H1 (cell line): ENCODE results near the gene CFAP58. TPM values are rescaled to one million over a fixed set of nuclear protein-coding genes. Genes with fewer than 3 reads are reported as not detected.

Experiments
- CTCF ChIA-PET: fragments of 300-600 bp; sonication (Branson Sonifier 250); formaldehyde crosslinking; loops from one replicate; lab custom pipeline; 2021; ENCODE audit not compliant: partially characterized antibody; lab: Charles Lee
- POLR2A ChIA-PET: fragments of 300-600 bp; sonication (Branson Sonifier 250); formaldehyde crosslinking; loops from one replicate; lab custom pipeline; 2021; ENCODE audit warnings: inconsistent platforms; ENCODE audit not compliant: partially characterized antibody; lab: Charles Lee
- DNase-seq, 2 experiments: peaks; one replicate each; pipeline versions ENCODE4 v3.0.0 to v3.0.0-alpha.2; 2010 to 2022; ENCODE audit warnings: low spot score in 2 of 2, low read depth in 1 of 2, mixed read lengths in 1 of 2
- FAIRE-seq: peaks from 2 replicates; lab custom pipeline; 2011; peaks lifted over from hg19 to GRCh38; lab: Jason Lieb, UNC
- H2AFZ ChIP-seq: 2 replicates; pipeline ENCODE4 v1.8.1; 2012; ENCODE audit warnings: low read length, inconsistent platforms
- H2AK5ac ChIP-seq: 2 replicates; pipeline ENCODE4 v1.6.1; 2013; ENCODE audit warnings: low read depth, low read length
- H2BK120ac ChIP-seq: replicated peaks from 2 replicates; pipeline ENCODE3; 2013; ENCODE audit warnings: low read depth, low read length, inconsistent platforms
- H2BK12ac ChIP-seq: 2 replicates; pipeline ENCODE4 v1.6.1; 2013; ENCODE audit warnings: low read depth, low read length
- H2BK15ac ChIP-seq: 2 replicates; pipeline ENCODE4 v1.6.1; 2013; ENCODE audit warnings: low read length
- H2BK20ac ChIP-seq: 2 replicates; pipeline ENCODE4 v1.6.1; 2013; ENCODE audit warnings: low read length
- H2BK5ac ChIP-seq: 2 replicates; pipeline ENCODE4 v1.6.1; 2013; ENCODE audit warnings: low read depth, low read length
- H3K14ac ChIP-seq: 2 replicates; pipeline ENCODE4 v1.6.1; 2013; ENCODE audit warnings: inconsistent platforms; ENCODE audit not compliant: insufficient read length
- H3K18ac ChIP-seq: 2 replicates; pipeline ENCODE4 v1.6.1; 2013; ENCODE audit warnings: low read length; ENCODE audit errors: extremely low read depth
- H3K23ac ChIP-seq: 2 replicates; pipeline ENCODE4 v1.6.1; 2013; ENCODE audit warnings: inconsistent platforms; ENCODE audit not compliant: insufficient read length
- H3K23me2 ChIP-seq: 2 replicates; pipeline ENCODE4 v1.6.1; 2013; ENCODE audit warnings: low read depth, low read length
- H3K27ac ChIP-seq: 2 replicates; pipeline ENCODE4 v1.6.1; 2011; ENCODE audit warnings: low read depth, low read length, inconsistent platforms
- H3K27me3 ChIP-seq, 4 experiments: replicated peaks in 1 of 4; 1 replicate in 1 of 4; 2 replicates in 3 of 4; pipeline versions ENCODE4 v1.6.1 to v1.8.1; 2011 to 2013; ENCODE audit warnings: low read length in 3 of 4, mild to moderate bottlenecking in 3 of 4, inconsistent platforms in 2 of 4, mixed read lengths in 2 of 4, moderate library complexity in 1 of 4; ENCODE audit not compliant: control insufficient read depth in 3 of 4, insufficient read depth in 3 of 4; ENCODE audit errors: extremely low read depth in 1 of 4
- H3K36me3 ChIP-seq, 4 experiments: 2 replicates each; pipeline versions ENCODE4 v1.6.1 to v1.8.1; 2011 to 2013; ENCODE audit warnings: mild to moderate bottlenecking in 4 of 4, low read length in 3 of 4, moderate library complexity in 2 of 4, control low read depth in 1 of 4, inconsistent platforms in 1 of 4; ENCODE audit not compliant: insufficient read depth in 4 of 4, control insufficient read depth in 2 of 4
- H3K4ac ChIP-seq: replicated peaks from 2 replicates; pipeline ENCODE3; 2013; ENCODE audit warnings: low read length, low read depth, mixed read lengths, inconsistent platforms; ENCODE audit not compliant: insufficient read length
- H3K4me1 ChIP-seq, 4 experiments: replicated peaks in 1 of 4; 1 replicate in 1 of 4; 2 replicates in 3 of 4; pipeline versions ENCODE4 v1.6.1 to v1.8.1; 2011 to 2013; ENCODE audit warnings: low read length in 3 of 4, inconsistent platforms in 2 of 4, mixed read lengths in 1 of 4; ENCODE audit not compliant: insufficient read depth in 4 of 4, control insufficient read depth in 3 of 4
- H3K4me2 ChIP-seq, 2 experiments: 2 replicates each; pipeline versions ENCODE4 v1.6.1 to v1.8.1; 2011 to 2013; ENCODE audit warnings: low read depth in 2 of 2, low read length in 2 of 2, control low read depth in 1 of 2, inconsistent platforms in 1 of 2, mild to moderate bottlenecking in 1 of 2; ENCODE audit not compliant: insufficient read depth in 1 of 2
- H3K4me3 ChIP-seq, 4 experiments: fragments of 200-600, 300-600 bp in 1 of 4; sonication (generic), shearing (Covaris generic), sonication (Bioruptor Twin) in 1 of 4; 2 replicates each; pipeline versions ENCODE4 v1.5.1 to v1.8.1; 2011 to 2016; ENCODE audit warnings: low read length in 4 of 4, low read depth in 3 of 4, control low read depth in 2 of 4, inconsistent platforms in 2 of 4, mild to moderate bottlenecking in 2 of 4, mixed read lengths in 1 of 4, moderate library complexity in 1 of 4; ENCODE audit not compliant: insufficient read depth in 2 of 4; ENCODE audit errors: extremely low read depth in 1 of 4
- H3K56ac ChIP-seq: replicated peaks from 2 replicates; pipeline ENCODE3; 2013; ENCODE audit warnings: low read depth, mild to moderate bottlenecking, mixed read lengths, low read length, inconsistent platforms; ENCODE audit not compliant: insufficient read length
- H3K79me1 ChIP-seq: 2 replicates; pipeline ENCODE4 v1.6.1; 2013; ENCODE audit warnings: low read depth, low read length, control low read depth
- H3K79me2 ChIP-seq, 2 experiments: 2 replicates each; pipeline versions ENCODE4 v1.6.1 to v1.8.1; 2012 to 2013; ENCODE audit warnings: low read length in 2 of 2, mild to moderate bottlenecking in 2 of 2, inconsistent platforms in 1 of 2; ENCODE audit not compliant: insufficient read depth in 2 of 2, control insufficient read depth in 1 of 2
- H3K9ac ChIP-seq, 4 experiments: replicated peaks in 1 of 4; 1 replicate in 1 of 4; 2 replicates in 3 of 4; pipeline versions ENCODE4 v1.6.1 to v1.8.1; 2011 to 2013; ENCODE audit warnings: low read depth in 3 of 4, low read length in 3 of 4, control low read depth in 2 of 4, mild to moderate bottlenecking in 2 of 4, moderate library complexity in 2 of 4, inconsistent platforms in 1 of 4; ENCODE audit errors: extremely low read depth in 1 of 4
- H3K9me3 ChIP-seq, 2 experiments: 2 replicates each; pipeline versions ENCODE4 v1.6.1 to v1.8.1; 2012 to 2013; ENCODE audit warnings: mild to moderate bottlenecking in 2 of 2, moderate library complexity in 2 of 2, control low read depth in 1 of 2, inconsistent platforms in 1 of 2, low read depth in 1 of 2, low read length in 1 of 2, mixed read lengths in 1 of 2; ENCODE audit not compliant: insufficient read depth in 2 of 2
- H4K20me1 ChIP-seq, 2 experiments: replicated peaks in 1 of 2; 2 replicates each; pipeline versions ENCODE3 to v1.8.1; 2011 to 2013; ENCODE audit warnings: inconsistent platforms in 2 of 2, low read length in 2 of 2, mild to moderate bottlenecking in 1 of 2; ENCODE audit not compliant: insufficient read depth in 2 of 2, control insufficient read depth in 1 of 2
- H4K5ac ChIP-seq: 2 replicates; pipeline ENCODE4 v1.6.1; 2013; ENCODE audit warnings: low read length, low read depth, mixed read lengths, inconsistent platforms; ENCODE audit not compliant: insufficient read length
- H4K8ac ChIP-seq: 2 replicates; pipeline ENCODE4 v1.8.0; 2013; ENCODE audit warnings: mild to moderate bottlenecking, moderate library complexity, low read length, inconsistent platforms; ENCODE audit not compliant: insufficient read depth; ENCODE audit errors: extremely low read depth
- H4K91ac ChIP-seq: replicated peaks from 2 replicates; pipeline ENCODE3; 2013; ENCODE audit warnings: low read length, mixed read lengths, inconsistent platforms; ENCODE audit not compliant: insufficient read length
- BACH1 ChIP-seq: IDR thresholded peaks from 2 replicates; pipeline ENCODE4 v1.6.1; 2012; ENCODE audit warnings: low read length, improper control_type of control experiment
- BCL11A ChIP-seq, 2 experiments: IDR thresholded peaks; one replicate each; pipeline ENCODE4 v1.6.1; 2011; ENCODE audit warnings: low read depth in 2 of 2, low read length in 2 of 2, mild to moderate bottlenecking in 2 of 2
- GTF2F1 ChIP-seq: IDR thresholded peaks from 2 replicates; pipeline ENCODE4 v1.6.1; 2012; ENCODE audit warnings: low read depth, low read length, improper control_type of control experiment, borderline replicate concordance
- KDM1A ChIP-seq: fragments of 200-600, 300-600 bp; sonication (generic); IDR thresholded peaks from 2 replicates; pipeline ENCODE4 v1.7.1; 2016; ENCODE audit warnings: mild to moderate bottlenecking, low read length, borderline replicate concordance
- MAFK ChIP-seq: IDR thresholded peaks from 2 replicates; pipeline ENCODE4 v1.6.1; 2012; ENCODE audit warnings: low read depth, mild to moderate bottlenecking, improper control_type of control experiment, low read length
- POLR2A ChIP-seq, 2 experiments: IDR thresholded peaks; 1 replicate in 1 of 2; 2 replicates in 1 of 2; pipeline ENCODE4 v1.6.1; 2011; ENCODE audit warnings: low read depth in 2 of 2, low read length in 2 of 2, mild to moderate bottlenecking in 2 of 2; ENCODE audit errors: control extremely low read depth in 1 of 2
- RFX5 ChIP-seq: IDR thresholded peaks from 2 replicates; pipeline ENCODE4 v1.6.1; 2011; ENCODE audit warnings: low read depth, low read length, improper control_type of control experiment, borderline replicate concordance
- TAF1 ChIP-seq: IDR thresholded peaks from 2 replicates; pipeline ENCODE4 v1.6.1; 2011; ENCODE audit warnings: mild to moderate bottlenecking, low read depth, low read length
- YY1 ChIP-seq: IDR thresholded peaks from 2 replicates; pipeline ENCODE4 v1.6.1; 2011; ENCODE audit warnings: low read depth, mild to moderate bottlenecking, low read length
- WGBS, 2 experiments: shearing (Covaris generic) in 1 of 2; methylation state at CpG; one replicate each; pipeline versions ENCODE4 v1.1.6 to v1.1.7; 2013 to 2015; ENCODE audit warnings: low lambda C conversion rate in 2 of 2, mixed read lengths in 2 of 2, inconsistent platforms in 1 of 2, low coverage in 1 of 2, missing lambda C conversion rate in 1 of 2; ENCODE audit not compliant: insufficient replicate concordance in 2 of 2, insufficient coverage in 1 of 2, insufficient read length in 1 of 2; ENCODE audit errors: extremely low coverage in 1 of 2, missing lambda C conversion rate in 1 of 2; 5-methylcytosine and 5-hydroxymethylcytosine counted together
- polyA plus RNA-seq, 7 experiments: library from polyadenylated mRNA; depleted of rRNA in 3 of 7; stranded (reverse) in 5 of 7; unstranded in 2 of 7; fragments of >200 nt in 5 of 7; fragments of 200-250 nt in 2 of 7; gene quantifications; 1 replicate in 5 of 7; 2 replicates in 1 of 7; 4 replicates in 1 of 7; pipeline versions ENCODE4 v1.2.1 to v1.2.3, GENCODE V29; 2011 to 2013; ENCODE audit warnings: missing spikeins in 2 of 7, mixed read lengths in 2 of 7
- total RNA-seq: library from RNA; stranded (reverse); fragmentation: NEBNext Ultra II Directional; extraction: Animal tissue kit (Norgen Biotek cat#: 25700); gene quantifications from 2 replicates; pipeline ENCODE4 v1.2.1, GENCODE V29; 2021
- TF ChIP-seq, protein P1 (sequence below): IDR thresholded peaks from 2 replicates; pipeline ENCODE4 v1.6.1; 2011; ENCODE audit warnings: low read length, improper control_type of control experiment

CFAP58 gene
- total and polyA plus RNA-seq, 2 of the 8 experiments (the other 6 are each of a cell fraction or from before 2014, with no cell fraction given): 0.32 to 0.71 TPM

DNA sequence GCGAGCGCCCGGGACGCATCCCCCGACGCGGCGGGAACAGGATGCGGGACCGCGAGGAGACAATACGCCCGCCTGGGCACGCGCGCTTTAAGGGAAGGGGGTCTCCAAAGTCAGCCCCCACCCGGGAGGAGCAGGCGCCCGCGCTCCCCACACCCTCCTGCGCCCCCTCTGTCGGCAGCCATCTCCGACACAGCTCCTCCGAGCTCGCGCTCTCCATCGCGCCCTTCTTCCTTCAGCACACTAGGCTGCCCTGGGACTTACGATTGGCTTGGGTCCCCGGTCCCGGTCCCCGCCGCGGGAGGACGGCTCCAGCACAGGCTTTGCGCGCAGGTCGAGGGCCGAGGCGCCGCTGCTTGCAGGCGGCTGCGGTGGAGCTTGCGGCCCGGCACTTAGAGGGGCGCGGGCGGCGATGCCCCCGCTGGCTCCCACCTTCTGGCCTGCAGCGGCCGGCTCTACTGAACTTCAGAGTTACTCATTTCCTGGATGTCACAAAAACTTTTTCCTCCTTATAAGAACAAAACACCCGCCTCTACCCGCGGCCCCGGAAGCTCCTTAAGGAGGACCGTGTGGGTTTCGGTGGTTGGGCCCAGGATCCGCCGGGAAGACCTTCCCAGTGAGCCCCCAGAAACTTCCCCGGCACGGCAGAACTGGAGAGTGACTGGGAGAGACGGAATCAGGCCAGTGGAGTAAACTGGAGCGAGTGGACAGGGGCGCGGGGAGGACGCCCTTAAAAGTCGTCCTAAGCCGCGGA, 15.5 kb upstream of the CFAP58 start, which contains the start of gene ITPRIP:
Gene ITPRIP (minus strand): TSS at position 481 of the 751 bp plus-strand sequence. CDS start 22,414 bp downstream, outside the sequence.
- ChIA-PET CTCF (interaction anchor here (0.7 to 7.3 kb wide), 14 partner anchors 8 to 276 kb away, joined by 3 to 86 read pairs (median 6); partner anchors contain the start of gene CFAP58), POLR2A (interaction anchor here (0.7 to 4.2 kb wide), 18 partner anchors 9 to 355 kb away, joined by 3 to 37 read pairs (median 4); partner anchors contain the start of gene GSTO1)
- Histone ChIP-seq H2BK12ac (peak within 1 kb of the TSS; percentile 94), H3K79me2 (peaks cover 19 to 46% of the 10 kb centered on the region in 2 experiments), H3K79me1 (peaks cover 15% of the 10 kb centered on the region), H3K9me3 (no peaks in the 10 kb centered on the region), H2AFZ (peak within 1 kb of the TSS; percentile 45; the same call in 1 of the 2 replicates), H3K4me3 (peak within 1 kb of the TSS; percentile 73 to 90 (median 80)), H2BK20ac (0 out of 2 replicates have a peak within 1 kb of the TSS, but pooled peaks have one; percentile 40), H4K91ac (peak within 1 kb of the TSS; percentile 93), H4K5ac (peak within 1 kb of the TSS; percentile 98), H2BK120ac (no peak within 1 kb of the TSS), H3K36me3 (no peaks in the 10 kb centered on the region), H3K23me2 (peaks cover 18% of the 10 kb centered on the region), H3K23ac (no peak within 1 kb of the TSS), H2BK5ac (peak within 1 kb of the TSS; percentile 89), H3K9ac (peak within 1 kb of the TSS; percentile 74 to 98 (median 84)), H3K4me2 (peak within 1 kb of the TSS; percentile 86 to 93), H2BK15ac (peak within 1 kb of the TSS; percentile 29; the same call in 1 of the 2 replicates), H3K56ac (peak within 1 kb of the TSS; percentile 71), H3K4me1 (peaks cover 18 to 32% (median 23%) of the 10 kb centered on the region in 4 experiments), H3K27ac (peak within 1 kb of the TSS; percentile 87), H3K4ac (peak within 1 kb of the TSS; percentile 94), H2AK5ac (peak within 1 kb of the TSS; percentile 53; the same call in 1 of the 2 replicates), H4K8ac (peak within 1 kb of the TSS; percentile 93), H4K20me1 (peaks cover under 1 to 9% of the 10 kb centered on the region in 2 experiments), H3K27me3 (peaks cover 0 to 2% (median 0%) of the 10 kb centered on the region in 4 experiments; a peak in 1 of 7 replicates), H3K18ac (peak within 1 kb of the TSS; percentile 96), H3K14ac (no peak within 1 kb of the TSS)
- DNase-seq (peak in 1 of 2 experiments; percentile 82), FAIRE-seq (no peak)
- WGBS, 2 experiments: 0% methylated on average over 70 of the region's 70 CpGs; no CpG with 5 or more reads in 1 of the 2 experiments
- TF ChIP-seq KDM1A (no peak; the same call in 1 of the 2 replicates), TAF1 (peak; percentile 13; the same call in 1 of the 2 replicates), BACH1 (no peak), POLR2A (IDR thresholded peaks at IDR 0.05; ENCODE audit: control extremely low read depth in 1 of 2, low read depth in 2 of 2, low read length in 2 of 2) (peak in 1 of 2 experiments; percentile 79; a peak in 2 of 3 replicates), RFX5 (no peak), GTF2F1 (no peak), BCL11A (IDR thresholded peaks at IDR 0.05; ENCODE audit: low read depth in 2 of 2, low read length in 2 of 2) (no peak), MAFK (no peak), YY1 (peak; percentile 39; the same call in 1 of the 2 replicates)
- TF ChIP-seq, protein P1, sequence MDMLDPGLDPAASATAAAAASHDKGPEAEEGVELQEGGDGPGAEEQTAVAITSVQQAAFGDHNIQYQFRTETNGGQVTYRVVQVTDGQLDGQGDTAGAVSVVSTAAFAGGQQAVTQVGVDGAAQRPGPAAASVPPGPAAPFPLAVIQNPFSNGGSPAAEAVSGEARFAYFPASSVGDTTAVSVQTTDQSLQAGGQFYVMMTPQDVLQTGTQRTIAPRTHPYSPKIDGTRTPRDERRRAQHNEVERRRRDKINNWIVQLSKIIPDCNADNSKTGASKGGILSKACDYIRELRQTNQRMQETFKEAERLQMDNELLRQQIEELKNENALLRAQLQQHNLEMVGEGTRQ: no peak
